Fibroblast of lung (primary cell): ENCODE measurements around the gene MRGPRX4.

Experiments
- CTCF ChIP-seq, 2 donors: IDR thresholded peaks in 1 of 2; conservative IDR thresholded peaks in 1 of 2; 1 replicate in 1 of 2; 2 replicates in 1 of 2; pipeline ENCODE4 v1.5.1; 2011 to 2012; ENCODE audit warnings: low read length in 2 of 2, control low read depth in 1 of 2, inconsistent platforms in 1 of 2, low read depth in 1 of 2, mild to moderate bottlenecking in 1 of 2
- EZH2 ChIP-seq: IDR thresholded peaks from 2 replicates; pipeline ENCODE4 v1.5.1; 2012; ENCODE audit warnings: low read length, control low read depth, mild to moderate bottlenecking; ENCODE audit errors: missing control alignments

GRCh38 chr11:18191376-18191775, 18.7 kb downstream of the MRGPRX4 start:
- TF ChIP-seq CTCF (conservative IDR thresholded peaks at IDR 0.05 in 1 of 2, IDR thresholded peaks at IDR 0.05 in 1 of 2; ENCODE audit: low read depth in 1 of 2, low read length in 2 of 2) = no peak
- no peak for TF ChIP-seq EZH2
